OCI-LY3 (cell line): Measurements from ENCODE around the gene FBXW10B.

Source experiments
- EZH2phosphoT487 ChIP-seq: fragments of 200-600 bp; shearing (Covaris generic); IDR thresholded peaks from 2 replicates; pipeline ENCODE4 v1.6.1; 2018; ENCODE audit warnings: antibody characterized with exemption, mixed run types, low read depth
- TF ChIP-seq, protein P1 (sequence below): fragments of 200-600, 300-600 bp; sonication (generic); IDR thresholded peaks from 2 replicates; pipeline ENCODE4 v1.5.1; 2014; ENCODE audit warnings: antibody characterized with exemption, low read length, low read depth

DNA sequence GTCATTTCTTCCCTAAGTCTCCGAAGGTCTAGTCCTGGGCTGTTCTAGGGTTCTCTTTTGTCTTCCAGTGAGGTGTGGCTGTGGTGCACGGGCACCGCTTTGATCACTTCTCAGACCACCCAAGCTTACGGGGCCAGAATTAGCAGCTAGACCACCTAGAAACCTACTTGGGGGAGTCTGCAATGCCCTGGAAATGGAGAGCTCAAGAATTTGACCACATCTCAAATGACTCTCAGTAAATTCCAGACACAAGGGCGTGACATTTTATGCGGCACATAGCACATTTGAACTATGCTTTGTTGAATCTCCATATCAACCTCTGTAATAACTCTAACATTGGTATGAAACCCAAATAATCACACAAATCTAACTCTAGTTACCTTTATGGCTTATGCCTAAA lies 39.7 kb upstream of the FBXW10B start:
- TF ChIP-seq, protein P1, sequence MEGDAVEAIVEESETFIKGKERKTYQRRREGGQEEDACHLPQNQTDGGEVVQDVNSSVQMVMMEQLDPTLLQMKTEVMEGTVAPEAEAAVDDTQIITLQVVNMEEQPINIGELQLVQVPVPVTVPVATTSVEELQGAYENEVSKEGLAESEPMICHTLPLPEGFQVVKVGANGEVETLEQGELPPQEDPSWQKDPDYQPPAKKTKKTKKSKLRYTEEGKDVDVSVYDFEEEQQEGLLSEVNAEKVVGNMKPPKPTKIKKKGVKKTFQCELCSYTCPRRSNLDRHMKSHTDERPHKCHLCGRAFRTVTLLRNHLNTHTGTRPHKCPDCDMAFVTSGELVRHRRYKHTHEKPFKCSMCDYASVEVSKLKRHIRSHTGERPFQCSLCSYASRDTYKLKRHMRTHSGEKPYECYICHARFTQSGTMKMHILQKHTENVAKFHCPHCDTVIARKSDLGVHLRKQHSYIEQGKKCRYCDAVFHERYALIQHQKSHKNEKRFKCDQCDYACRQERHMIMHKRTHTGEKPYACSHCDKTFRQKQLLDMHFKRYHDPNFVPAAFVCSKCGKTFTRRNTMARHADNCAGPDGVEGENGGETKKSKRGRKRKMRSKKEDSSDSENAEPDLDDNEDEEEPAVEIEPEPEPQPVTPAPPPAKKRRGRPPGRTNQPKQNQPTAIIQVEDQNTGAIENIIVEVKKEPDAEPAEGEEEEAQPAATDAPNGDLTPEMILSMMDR = no peak
- TF ChIP-seq EZH2phosphoT487 = no peak
